ENCODE data around the gene TOMM7. TPM values are rescaled to one million over a fixed set of nuclear protein-coding genes. Genes with fewer than 3 reads are reported as not detected.

TOMM7 gene
- total and polyA plus RNA-seq, 9 of the 15 experiments (the other 6 are each of a cell fraction or from before 2014, with no cell fraction given): 283 to 1,717 (median 638) TPM

DNA sequence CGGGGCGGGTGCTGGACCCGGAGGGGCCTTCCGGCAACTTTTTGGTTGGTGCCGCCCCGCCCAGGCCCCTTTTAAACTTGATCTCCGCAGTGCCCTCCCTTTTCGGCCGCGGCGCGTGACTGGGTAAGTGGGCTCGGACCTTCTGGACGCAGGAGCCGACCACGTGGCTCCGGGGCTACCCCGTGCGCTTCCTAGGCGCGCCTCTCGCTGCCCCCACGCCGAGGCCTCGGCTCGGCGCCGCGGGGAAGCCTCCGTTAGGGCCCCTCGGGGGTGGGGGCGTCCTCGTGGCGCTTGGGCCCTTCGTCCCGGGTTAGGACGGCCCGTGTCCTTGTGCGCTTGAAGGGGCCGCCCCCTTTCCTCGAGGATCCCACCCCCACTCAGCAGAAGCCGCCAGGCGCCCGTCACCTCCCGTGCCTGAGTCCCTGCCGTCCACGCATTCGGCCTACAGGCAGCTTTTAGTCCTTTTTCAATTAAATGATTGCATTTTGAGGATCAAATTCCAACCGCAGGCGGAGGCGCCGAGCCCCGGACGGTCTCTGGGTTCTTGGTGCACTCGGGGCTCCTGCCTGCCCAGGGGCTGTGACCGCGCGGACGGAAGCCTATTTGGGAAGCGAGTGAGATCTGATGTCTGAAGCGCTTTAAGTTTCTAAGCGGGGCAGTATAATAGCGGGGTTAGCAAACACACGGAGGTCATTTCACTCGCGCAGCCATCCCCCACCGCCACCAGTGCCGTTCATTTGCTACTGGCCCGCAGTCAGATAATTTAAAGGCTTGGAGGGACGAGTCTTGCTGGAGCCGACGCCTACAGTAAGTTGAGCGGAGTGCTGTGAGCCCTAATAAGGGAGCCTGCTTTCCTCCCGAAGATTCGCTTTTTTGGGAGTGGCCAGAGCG lies 31.8 kb upstream of the TOMM7 start (continued):
- TF ChIP-seq PRPF4 (IDR thresholded peaks at IDR 0.05; ENCODE audit: insufficient read depth, low read depth, low read length, poor library complexity, severe bottlenecking) (peak; percentile 86), ZNF589 (CRISPR knock-in tag; IDR thresholded peaks at IDR 0.05; ENCODE audit: low read depth) (no peak), ELF4 (CRISPR knock-in tag; IDR thresholded peaks at IDR 0.05) (no peak), ZNF263 (CRISPR knock-in tag; IDR thresholded peaks at IDR 0.05; ENCODE audit: borderline replicate concordance) (peak; percentile 50; the same call in 1 of the 2 replicates), ZBTB34 (CRISPR knock-in tag; IDR thresholded peaks at IDR 0.05) (no peak), ZNF24 (IDR thresholded peaks at IDR 0.05) (no peak), ZSCAN29 (IDR thresholded peaks at IDR 0.05) (no peak; the same call in 1 of the 2 replicates), ZNF253 (CRISPR knock-in tag; conservative IDR thresholded peaks at IDR 0.05) (no peak), CAMTA2 (CRISPR knock-in tag; conservative IDR thresholded peaks at IDR 0.05) (no peak), POLR2A (conservative IDR thresholded peaks at IDR 0.05) (peak; percentile 84), ZC3H8 (IDR thresholded peaks at IDR 0.05) (no peak), RFX7 (CRISPR knock-in tag; IDR thresholded peaks at IDR 0.05) (no peak), SMARCE1 (IDR thresholded peaks at IDR 0.05) (no peak), ZBTB9 (CRISPR knock-in tag; IDR thresholded peaks at IDR 0.05) (peak; percentile 37; the same call in 1 of the 2 replicates), TFAM (CRISPR knock-in tag; conservative IDR thresholded peaks at IDR 0.05) (no peak), MCM5 (IDR thresholded peaks at IDR 0.05; ENCODE audit: low read depth) (no peak), FOXK1 (CRISPR knock-in tag; IDR thresholded peaks at IDR 0.05; ENCODE audit: borderline replicate concordance) (no peak), ATF1 (CRISPR knock-in tag; IDR thresholded peaks at IDR 0.05) (no peak), ATF1 (tag; IDR thresholded peaks at IDR 0.05) (peak; percentile 46), MCM2 (IDR thresholded peaks at IDR 0.05; ENCODE audit: low read depth) (no peak)
- TF ChIP-seq, protein P1, sequence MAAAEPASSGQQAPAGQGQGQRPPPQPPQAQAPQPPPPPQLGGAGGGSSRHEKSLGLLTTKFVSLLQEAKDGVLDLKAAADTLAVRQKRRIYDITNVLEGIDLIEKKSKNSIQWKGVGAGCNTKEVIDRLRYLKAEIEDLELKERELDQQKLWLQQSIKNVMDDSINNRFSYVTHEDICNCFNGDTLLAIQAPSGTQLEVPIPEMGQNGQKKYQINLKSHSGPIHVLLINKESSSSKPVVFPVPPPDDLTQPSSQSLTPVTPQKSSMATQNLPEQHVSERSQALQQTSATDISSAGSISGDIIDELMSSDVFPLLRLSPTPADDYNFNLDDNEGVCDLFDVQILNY (CRISPR knock-in tag; IDR thresholded peaks at IDR 0.05): 0 out of 2 replicates have a peak, but pooled peaks have one; percentile 24
- TF ChIP-seq, protein P2, sequence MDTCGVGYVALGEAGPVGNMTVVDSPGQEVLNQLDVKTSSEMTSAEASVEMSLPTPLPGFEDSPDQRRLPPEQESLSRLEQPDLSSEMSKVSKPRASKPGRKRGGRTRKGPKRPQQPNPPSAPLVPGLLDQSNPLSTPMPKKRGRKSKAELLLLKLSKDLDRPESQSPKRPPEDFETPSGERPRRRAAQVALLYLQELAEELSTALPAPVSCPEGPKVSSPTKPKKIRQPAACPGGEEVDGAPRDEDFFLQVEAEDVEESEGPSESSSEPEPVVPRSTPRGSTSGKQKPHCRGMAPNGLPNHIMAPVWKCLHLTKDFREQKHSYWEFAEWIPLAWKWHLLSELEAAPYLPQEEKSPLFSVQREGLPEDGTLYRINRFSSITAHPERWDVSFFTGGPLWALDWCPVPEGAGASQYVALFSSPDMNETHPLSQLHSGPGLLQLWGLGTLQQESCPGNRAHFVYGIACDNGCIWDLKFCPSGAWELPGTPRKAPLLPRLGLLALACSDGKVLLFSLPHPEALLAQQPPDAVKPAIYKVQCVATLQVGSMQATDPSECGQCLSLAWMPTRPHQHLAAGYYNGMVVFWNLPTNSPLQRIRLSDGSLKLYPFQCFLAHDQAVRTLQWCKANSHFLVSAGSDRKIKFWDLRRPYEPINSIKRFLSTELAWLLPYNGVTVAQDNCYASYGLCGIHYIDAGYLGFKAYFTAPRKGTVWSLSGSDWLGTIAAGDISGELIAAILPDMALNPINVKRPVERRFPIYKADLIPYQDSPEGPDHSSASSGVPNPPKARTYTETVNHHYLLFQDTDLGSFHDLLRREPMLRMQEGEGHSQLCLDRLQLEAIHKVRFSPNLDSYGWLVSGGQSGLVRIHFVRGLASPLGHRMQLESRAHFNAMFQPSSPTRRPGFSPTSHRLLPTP (IDR thresholded peaks at IDR 0.05; ENCODE audit: borderline replicate concordance, extremely low read depth, insufficient read length): no peak
- TF ChIP-seq, protein P3, sequence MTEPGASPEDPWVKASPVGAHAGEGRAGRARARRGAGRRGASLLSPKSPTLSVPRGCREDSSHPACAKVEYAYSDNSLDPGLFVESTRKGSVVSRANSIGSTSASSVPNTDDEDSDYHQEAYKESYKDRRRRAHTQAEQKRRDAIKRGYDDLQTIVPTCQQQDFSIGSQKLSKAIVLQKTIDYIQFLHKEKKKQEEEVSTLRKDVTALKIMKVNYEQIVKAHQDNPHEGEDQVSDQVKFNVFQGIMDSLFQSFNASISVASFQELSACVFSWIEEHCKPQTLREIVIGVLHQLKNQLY (CRISPR knock-in tag; conservative IDR thresholded peaks at IDR 0.05): no peak

All from K562 (cell line).